Measurements from ENCODE around the gene COPRS.

- TF ChIP-seq CEBPB (IDR thresholded peaks at IDR 0.05; ENCODE audit: low read depth, low read length) (no peak), CTCF (conservative IDR thresholded peaks at IDR 0.05; ENCODE audit: low read depth, low read length) (no peak), USF2 (IDR thresholded peaks at IDR 0.05; ENCODE audit: low read depth, low read length) (no peak), NFE2L2 (IDR thresholded peaks at IDR 0.05; ENCODE audit: low read depth, low read length) (no peak), POLR2A (IDR thresholded peaks at IDR 0.05; ENCODE audit: low read depth, low read length) (no peak)
These were observed 29.4 kb downstream of the COPRS start for GRCh38 chr17:31829649-31830048.
